HepG2 (cell line): Measurements from ENCODE around the gene TSPAN31. TPM values are rescaled to one million over a fixed set of nuclear protein-coding genes. Genes with fewer than 3 reads are reported as not detected.
A peak's percentile ranks its signal among the peaks of the same experiment; 100 is the strongest.

Source experiments
- ARNT2 ChIP-seq: sonication (generic); formaldehyde crosslinking; IDR thresholded peaks from 2 replicates; pipeline ENCODE4 v1.8.0; 2022; ENCODE audit warnings: mild to moderate bottlenecking, low read depth, missing genetic modification reagents, moderate library complexity
- DNMT1 ChIP-seq: sonication (generic); formaldehyde crosslinking; IDR thresholded peaks from 2 replicates; pipeline ENCODE4 v1.5.1; 2020; ENCODE audit warnings: mild to moderate bottlenecking, missing genetic modification reagents
- ELF1 ChIP-seq: sonication (generic); formaldehyde crosslinking; IDR thresholded peaks from 2 replicates; pipeline ENCODE4 v1.4.0; 2020; ENCODE audit warnings: missing genetic modification reagents
- GABPA ChIP-seq, 2 experiments: IDR thresholded peaks; 2 replicates each; pipeline ENCODE4 v1.6.1; 2011 to 2016; ENCODE audit warnings: low read depth in 2 of 2, low read length in 1 of 2, missing biosample characterization in 1 of 2, missing genetic modification characterization in 1 of 2
- GATAD2A ChIP-seq: IDR thresholded peaks from 2 replicates; pipeline ENCODE4 v1.6.1; 2016
- HNF1B ChIP-seq: sonication (generic); formaldehyde crosslinking; IDR thresholded peaks from 2 replicates; pipeline ENCODE4 v1.5.1; 2020; ENCODE audit warnings: mild to moderate bottlenecking, moderate library complexity, missing genetic modification reagents
- ISL2 ChIP-seq: sonication (generic); formaldehyde crosslinking; IDR thresholded peaks from 2 replicates; pipeline ENCODE4 v1.5.0; 2020; ENCODE audit warnings: missing genetic modification reagents
- PRDM15 ChIP-seq: sonication (generic); formaldehyde crosslinking; IDR thresholded peaks from 2 replicates; pipeline ENCODE4 v1.4.0; 2020; ENCODE audit warnings: missing genetic modification reagents
- RBFOX2 ChIP-seq: fragments of 200-400 bp; formaldehyde crosslinking; IDR thresholded peaks from 2 replicates; pipeline ENCODE4 v1.6.1; 2017; ENCODE audit warnings: low read depth, mild to moderate bottlenecking, low read length
- SIN3B ChIP-seq: fragments of 150-350 bp; IDR thresholded peaks from 2 replicates; pipeline ENCODE4 v1.6.1; 2014; ENCODE audit warnings: low read length
- ZBTB1 ChIP-seq: sonication (generic); formaldehyde crosslinking; IDR thresholded peaks from 2 replicates; pipeline ENCODE4 v1.4.0; 2020; ENCODE audit warnings: missing genetic modification reagents, borderline replicate concordance
- ZBTB2 ChIP-seq: sonication (generic); formaldehyde crosslinking; IDR thresholded peaks from 2 replicates; pipeline ENCODE4 v1.8.0; 2022; ENCODE audit warnings: low read depth, missing genetic modification reagents
- ZFP91 ChIP-seq: sonication (generic); formaldehyde crosslinking; IDR thresholded peaks from 2 replicates; pipeline ENCODE4 v1.9.0; 2022; ENCODE audit warnings: missing genetic modification reagents, mild to moderate bottlenecking, borderline replicate concordance
- ZNF124 ChIP-seq: sonication (generic); formaldehyde crosslinking; IDR thresholded peaks from 2 replicates; pipeline ENCODE4 v1.4.0; 2020; ENCODE audit warnings: missing genetic modification reagents
- ZNF350 ChIP-seq: sonication (generic); formaldehyde crosslinking; IDR thresholded peaks from 2 replicates; pipeline ENCODE4 v1.4.0; 2020; ENCODE audit warnings: mild to moderate bottlenecking, low read depth, missing genetic modification reagents, borderline replicate concordance
- ZNF841 ChIP-seq: sonication (generic); formaldehyde crosslinking; IDR thresholded peaks from 2 replicates; pipeline ENCODE4 v1.8.1; 2023; ENCODE audit warnings: missing genetic modification reagents, borderline replicate concordance
- polyA plus RNA-seq, 8 experiments: library from polyadenylated mRNA; depleted of rRNA in 3 of 8; stranded (reverse) in 7 of 8; unstranded in 1 of 8; fragments of >200 nt; fragmentation: Illumina TruSeq in 4 of 8; extraction: Trizol in 4 of 8; gene quantifications; 2 replicates each; pipeline versions ENCODE4 v1.2.1 to v1.2.3, GENCODE V29; 2011 to 2016; ENCODE audit warnings: low read depth in 4 of 8, missing spikeins in 1 of 8, mixed read lengths in 1 of 8; ENCODE audit not compliant: insufficient read depth in 1 of 8
- total RNA-seq, 5 experiments: library from RNA; depleted of rRNA; stranded (reverse); fragments of >200 nt; fragmentation: Illumina TruSeq; extraction: Trizol; gene quantifications; 2 replicates each; pipeline ENCODE4 v1.2.3, GENCODE V29; 2016; ENCODE audit warnings: low read depth in 1 of 5

TSPAN31 gene
- total and polyA plus RNA-seq, 2 of the 13 experiments (the other 11 are each of a cell fraction or from before 2014, with no cell fraction given), result 10.4 to 24.6 TPM

- 0 out of 2 replicates have a peak, but pooled peaks have one; percentile 38 for TF ChIP-seq PRDM15
- TF ChIP-seq ELF1 (CRISPR knock-in tag), result peak; percentile 63; the same call in 1 of the 2 replicates
- TF ChIP-seq GABPA (IDR thresholded peaks at IDR 0.05; ENCODE audit: low read depth, low read length), result no peak
- TF ChIP-seq GABPA (CRISPR knock-in tag; IDR thresholded peaks at IDR 0.05; ENCODE audit: low read depth), result peak; percentile 27
- peak; percentile 43; the same call in 1 of the 2 replicates for TF ChIP-seq GATAD2A (CRISPR knock-in tag)
- 0 out of 2 replicates have a peak, but pooled peaks have one; percentile 31 for TF ChIP-seq ISL2 (CRISPR knock-in tag)
- peak; percentile 69; the same call in 1 of the 2 replicates for TF ChIP-seq ZNF350 (CRISPR knock-in tag)
- TF ChIP-seq ZFP91 (CRISPR knock-in tag), result peak; percentile 71
- peak; percentile 75 for TF ChIP-seq HNF1B (CRISPR knock-in tag)
- TF ChIP-seq ZBTB1 (CRISPR knock-in tag), result no peak
- no peak for TF ChIP-seq ZNF124 (CRISPR knock-in tag)
- TF ChIP-seq RBFOX2, result peak; percentile 40; the same call in 1 of the 2 replicates
- TF ChIP-seq SIN3B, result no peak
- peak; percentile 72 for TF ChIP-seq ARNT2
- 0 out of 2 replicates have a peak, but pooled peaks have one; percentile 11 for TF ChIP-seq ZBTB2 (CRISPR knock-in tag)
- no peak for TF ChIP-seq ZNF841
- TF ChIP-seq DNMT1, result 0 out of 2 replicates have a peak, but pooled peaks have one; percentile 24
These were observed 18.5 kb upstream of the TSPAN31 start (continued) for GRCh38 chr12:57726151-57726883.
